ENCODE data around the gene ITGB2.

Gene ITGB2

GRCh38 chr21:44955141-44955797 lies 34.6 kb upstream of the ITGB2 start:
- no peak for DNase-seq

GRCh38 chr21:44954281-44954771 lies 33.6 kb upstream of the ITGB2 start:
- DNase-seq = no peak

- no peak for DNase-seq
These were observed 32.9 kb upstream of the ITGB2 start for GRCh38 chr21:44953628-44954021.

GRCh38 chr21:44952929-44953627 lies 32.4 kb upstream of the ITGB2 start:
- no peak for DNase-seq

GRCh38 chr21:44952116-44952928 lies 31.6 kb upstream of the ITGB2 start:
- no peak for DNase-seq

GRCh38 chr21:44951186-44951915 lies 30.7 kb upstream of the ITGB2 start:
- no peak for DNase-seq

- no peak for DNase-seq
These were observed 29.7 kb upstream of the ITGB2 start for GRCh38 chr21:44950351-44950750.

- DNase-seq = peak; percentile 28
These were observed 29.1 kb upstream of the ITGB2 start for GRCh38 chr21:44949779-44950198.

GRCh38 chr21:44949161-44949778 lies 28.6 kb upstream of the ITGB2 start:
- DNase-seq = no peak

GRCh38 chr21:44948426-44949120 lies 27.9 kb upstream of the ITGB2 start:
- no peak for DNase-seq

- no peak for DNase-seq
These were observed 27.2 kb upstream of the ITGB2 start for GRCh38 chr21:44947930-44948331.

- DNase-seq = no peak
These were observed 26.6 kb upstream of the ITGB2 start for GRCh38 chr21:44947111-44947929.

- DNase-seq = no peak
These were observed 25.7 kb upstream of the ITGB2 start for GRCh38 chr21:44946254-44947041.

- no peak for DNase-seq
These were observed 23.9 kb upstream of the ITGB2 start for GRCh38 chr21:44944596-44944995.

GRCh38 chr21:44943686-44944550 lies 23.2 kb upstream of the ITGB2 start:
- DNase-seq = no peak

GRCh38 chr21:44943005-44943685 lies 22.4 kb upstream of the ITGB2 start:
- DNase-seq = no peak

GRCh38 chr21:44942566-44942965 lies 21.9 kb upstream of the ITGB2 start:
- DNase-seq = no peak

- no peak for DNase-seq
These were observed 20.9 kb upstream of the ITGB2 start for GRCh38 chr21:44941567-44941966.
